ENCODE data around the gene VSTM2L.

DNA sequence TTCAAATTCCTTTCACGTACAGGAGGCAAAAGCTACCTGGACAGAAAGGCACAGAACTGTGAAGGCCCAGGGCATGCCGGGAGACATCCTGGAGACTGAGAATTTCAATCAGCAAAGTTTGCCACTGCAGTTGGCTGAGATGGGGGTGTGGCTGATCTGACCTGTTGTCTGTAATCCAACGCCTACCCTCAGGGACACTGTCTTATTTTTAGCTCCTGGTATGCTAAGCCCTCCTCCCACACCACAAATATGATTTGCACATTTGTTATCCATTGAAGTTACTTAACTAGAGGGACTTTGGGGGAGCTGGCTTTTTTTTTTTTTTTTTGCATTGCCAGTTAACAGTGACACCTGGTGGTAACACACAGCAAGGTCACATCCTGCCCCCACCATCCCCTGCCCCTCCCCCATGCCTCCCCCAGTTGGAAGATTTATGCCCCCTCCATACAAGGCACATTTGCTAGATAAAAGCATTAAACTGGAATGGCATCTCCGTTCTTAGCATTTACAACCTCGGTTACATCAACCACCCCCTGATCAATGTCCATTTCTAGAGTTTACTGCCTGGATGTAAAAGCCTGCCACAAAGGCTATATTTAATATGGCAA is 90.0 kb downstream of the VSTM2L start:
- TF ChIP-seq POLR2A (IDR thresholded peaks at IDR 0.05; ENCODE audit: low read depth, low read length) (no peak), TAF1 (IDR thresholded peaks at IDR 0.05; ENCODE audit: borderline replicate concordance, low read depth, low read length) (no peak)

All from GM12892 (cell line).